ENCODE measurements around the gene DMRT3. TPM values are rescaled to one million over a fixed set of nuclear protein-coding genes. Genes with fewer than 3 reads are reported as not detected.
A peak's percentile ranks its signal among the peaks of the same experiment; 100 is the strongest.

The DMRT3 gene
- total and polyA plus RNA-seq, 8 donors = not detected

DNA sequence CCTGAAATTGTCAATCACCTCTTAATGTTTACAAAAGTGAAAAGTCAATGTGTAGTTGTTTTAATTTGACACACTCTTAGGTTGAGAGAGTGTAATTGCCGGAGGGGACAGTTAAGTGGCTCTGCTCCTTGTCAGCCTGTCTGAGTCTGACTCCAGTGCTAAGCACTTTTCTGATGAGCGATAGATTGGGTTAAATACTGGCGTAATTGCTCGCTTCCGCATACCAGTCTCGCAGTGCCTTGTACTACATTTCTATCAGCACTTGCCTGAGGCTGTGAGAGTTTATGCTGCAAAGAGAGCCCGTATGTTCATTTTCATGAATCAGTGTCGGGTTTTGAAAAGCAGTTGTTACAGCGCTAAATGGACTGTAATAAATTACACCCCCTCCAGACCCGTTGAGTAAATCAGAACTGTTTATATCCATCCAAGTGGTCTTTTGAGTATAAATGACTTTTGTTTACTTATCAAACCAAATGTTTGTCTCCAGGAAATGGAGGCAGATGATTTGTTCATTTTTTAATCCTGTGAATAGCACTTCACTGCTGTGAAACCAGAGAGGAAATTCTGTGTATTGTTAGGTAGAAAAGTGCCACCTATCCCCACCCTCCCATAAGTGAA is 41.0 kb upstream of the DMRT3 start:
- H3K9me3 ChIP-seq = peaks cover 0 to 8% of the 10 kb centered on the region in 2 donors
- H3K27me3 ChIP-seq = peaks cover 0 to 29% of the 10 kb centered on the region in 2 donors
- H3K4me1 ChIP-seq = no peaks in the 10 kb centered on the region
- intact Hi-C loops (cut with DNase I) = no loop called here
- TF ChIP-seq, protein P1, sequence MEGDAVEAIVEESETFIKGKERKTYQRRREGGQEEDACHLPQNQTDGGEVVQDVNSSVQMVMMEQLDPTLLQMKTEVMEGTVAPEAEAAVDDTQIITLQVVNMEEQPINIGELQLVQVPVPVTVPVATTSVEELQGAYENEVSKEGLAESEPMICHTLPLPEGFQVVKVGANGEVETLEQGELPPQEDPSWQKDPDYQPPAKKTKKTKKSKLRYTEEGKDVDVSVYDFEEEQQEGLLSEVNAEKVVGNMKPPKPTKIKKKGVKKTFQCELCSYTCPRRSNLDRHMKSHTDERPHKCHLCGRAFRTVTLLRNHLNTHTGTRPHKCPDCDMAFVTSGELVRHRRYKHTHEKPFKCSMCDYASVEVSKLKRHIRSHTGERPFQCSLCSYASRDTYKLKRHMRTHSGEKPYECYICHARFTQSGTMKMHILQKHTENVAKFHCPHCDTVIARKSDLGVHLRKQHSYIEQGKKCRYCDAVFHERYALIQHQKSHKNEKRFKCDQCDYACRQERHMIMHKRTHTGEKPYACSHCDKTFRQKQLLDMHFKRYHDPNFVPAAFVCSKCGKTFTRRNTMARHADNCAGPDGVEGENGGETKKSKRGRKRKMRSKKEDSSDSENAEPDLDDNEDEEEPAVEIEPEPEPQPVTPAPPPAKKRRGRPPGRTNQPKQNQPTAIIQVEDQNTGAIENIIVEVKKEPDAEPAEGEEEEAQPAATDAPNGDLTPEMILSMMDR (IDR thresholded peaks at IDR 0.05) = no peak
- H3K27ac ChIP-seq = no peak overlapping the region
- no peak overlapping the region for H3K4me3 ChIP-seq
- DNase-seq (peak in 2 of 4 donors; percentile 45 to 60), ATAC-seq (peak; percentile 96)
- H3K36me3 ChIP-seq = no peaks in the 10 kb centered on the region

DNA sequence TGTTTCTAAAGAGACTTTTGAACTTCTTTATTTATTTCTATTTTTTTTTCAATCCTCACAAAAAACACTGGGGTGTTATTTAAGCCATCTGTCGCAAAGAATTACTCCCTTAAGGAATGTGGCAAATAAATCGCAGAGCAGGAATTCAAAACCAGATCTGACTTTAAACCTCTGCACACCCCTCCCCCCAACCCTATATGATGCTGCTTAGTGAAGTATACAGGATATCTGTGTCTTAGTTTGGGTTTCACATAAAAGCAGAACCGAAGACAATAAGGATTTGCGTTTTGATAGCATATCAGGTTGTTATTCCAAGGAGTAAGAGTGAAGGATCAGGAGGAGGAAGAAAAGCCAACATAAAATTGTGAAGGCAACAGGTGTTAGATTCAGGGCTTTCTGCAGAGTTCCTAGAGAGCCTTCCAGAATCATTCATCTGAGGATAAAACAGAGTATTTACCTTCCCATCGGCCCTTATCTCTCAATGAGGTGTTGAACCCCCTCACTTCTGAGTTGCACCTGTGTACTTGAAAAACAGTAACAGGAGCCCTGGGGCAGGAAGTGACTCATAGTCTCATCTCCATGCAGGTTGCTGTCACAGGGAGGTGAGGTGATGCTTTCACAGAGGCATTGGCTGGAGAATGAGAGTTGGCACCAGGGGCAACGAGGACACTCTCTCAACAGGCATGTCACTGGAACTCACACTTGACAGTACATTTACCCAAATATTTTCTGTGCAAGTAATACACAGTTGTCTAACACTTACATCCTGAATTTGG is 33.5 kb upstream of the DMRT3 start:
- Histone ChIP-seq H3K9me3 (peaks cover 0 to 8% of the 10 kb centered on the region in 2 donors), H3K4me1 (no peaks in the 10 kb centered on the region), H3K36me3 (no peaks in the 10 kb centered on the region), H3K27me3 (peaks cover 3 to 41% of the 10 kb centered on the region in 2 donors), H3K27ac (no peak overlapping the region), H3K4me3 (no peak overlapping the region)
- DNase-seq = no peak
- intact Hi-C loops (cut with DNase I) = no loop called here
- no peak for ATAC-seq
- TF ChIP-seq, protein P1 (IDR thresholded peaks at IDR 0.05) = no peak

DNA sequence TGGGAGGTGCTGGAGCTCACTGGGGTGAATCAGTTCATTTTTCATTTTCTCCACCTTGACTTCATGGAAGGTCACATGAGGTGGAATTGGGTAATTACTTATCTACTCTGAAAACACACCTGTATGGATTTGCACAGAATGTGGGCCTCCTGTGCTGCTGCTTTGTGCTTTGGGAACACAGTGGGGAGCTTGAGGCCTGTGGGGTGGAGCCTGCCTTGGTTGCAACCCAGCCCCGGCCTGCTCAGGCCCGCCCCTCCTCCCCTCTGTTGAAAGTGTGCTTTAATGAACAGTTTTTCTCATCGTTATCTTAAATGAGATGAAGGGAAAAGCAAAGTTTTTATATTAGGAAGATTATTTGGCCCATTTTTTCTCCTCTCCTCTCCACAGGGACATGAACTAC is 28.5 kb upstream of the DMRT3 start:
- intact Hi-C loops (cut with DNase I) = no loop called here
- ATAC-seq = peak; percentile 29
- DNase-seq = no peak
- peaks cover 23 to 72% of the 10 kb centered on the region in 2 donors for H3K27me3 ChIP-seq
- no peak overlapping the region for H3K27ac ChIP-seq
- H3K9me3 ChIP-seq = no peaks in the 10 kb centered on the region
- TF ChIP-seq, protein P1 (IDR thresholded peaks at IDR 0.05) = no peak
- no peaks in the 10 kb centered on the region for H3K36me3 ChIP-seq
- no peaks in the 10 kb centered on the region for H3K4me1 ChIP-seq
- no peak overlapping the region for H3K4me3 ChIP-seq

DNA sequence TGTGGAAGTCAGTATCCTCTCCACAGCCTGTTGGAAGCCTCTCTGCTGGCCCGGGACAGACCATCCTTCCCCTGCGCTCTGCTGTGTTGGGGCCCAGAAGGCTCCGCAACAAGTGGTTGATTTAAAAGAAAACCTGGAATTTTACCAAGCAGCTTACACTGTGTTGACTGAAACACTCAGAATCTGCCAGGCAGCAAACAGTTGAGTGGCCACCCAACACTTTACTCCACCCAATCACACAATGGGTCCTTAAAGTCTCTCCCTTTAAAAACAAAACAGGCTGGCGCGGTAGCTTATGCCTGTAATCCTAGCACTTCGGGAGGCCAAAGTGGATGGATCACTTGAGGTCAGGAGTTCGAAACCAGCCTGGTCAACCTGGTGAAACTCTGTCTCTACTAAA is 28.0 kb upstream of the DMRT3 start:
- intact Hi-C loops (cut with DNase I) = no loop called here
- Histone ChIP-seq H3K36me3 (no peaks in the 10 kb centered on the region), H3K9me3 (no peaks in the 10 kb centered on the region), H3K4me1 (no peaks in the 10 kb centered on the region), H3K27ac (no peak overlapping the region), H3K4me3 (no peak overlapping the region), H3K27me3 (peaks cover 25 to 77% of the 10 kb centered on the region in 2 donors)
- DNase-seq (peak in 2 of 4 donors; percentile 55 to 73), ATAC-seq (peak; percentile 94)
- TF ChIP-seq, protein P1 (IDR thresholded peaks at IDR 0.05) = no peak

DNA sequence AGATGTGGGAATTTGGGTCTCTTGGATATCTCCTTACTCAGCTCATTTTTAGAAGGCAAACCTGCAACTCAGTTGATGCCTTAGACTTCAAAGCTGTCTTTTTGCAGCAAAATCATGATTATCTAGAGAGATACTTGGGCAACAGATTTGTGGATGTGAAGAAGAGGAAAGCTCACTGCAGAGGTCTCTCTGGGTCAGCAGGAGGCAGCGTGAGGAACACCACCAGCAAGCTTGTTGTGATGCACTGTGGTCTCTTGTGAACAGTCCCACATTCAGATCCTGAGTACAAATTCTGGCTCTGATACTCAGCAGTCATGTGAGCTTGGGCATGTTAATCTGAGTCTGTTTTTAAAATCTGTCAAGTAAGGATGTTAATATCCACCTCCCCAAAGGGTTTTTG is 26.3 kb upstream of the DMRT3 start:
- Histone ChIP-seq H3K36me3 (no peaks in the 10 kb centered on the region), H3K9me3 (no peaks in the 10 kb centered on the region), H3K4me3 (no peak overlapping the region), H3K27me3 (peaks cover 25 to 77% of the 10 kb centered on the region in 2 donors), H3K4me1 (no peaks in the 10 kb centered on the region), H3K27ac (no peak overlapping the region)
- intact Hi-C loops (cut with DNase I) = no loop called here
- no peak for DNase-seq
- no peak for ATAC-seq
- TF ChIP-seq, protein P1 (IDR thresholded peaks at IDR 0.05) = no peak
